Activated CD8-positive, alpha-beta T cell treated with anti-CD3 and anti-CD28 coated beads for 36 hours (primary cell): ENCODE results near the gene GUCA2B. TPM values are rescaled to one million over a fixed set of nuclear protein-coding genes. Genes with fewer than 3 reads are reported as not detected.

ENCODE experiments used
- ATAC-seq: fragments of 200-7000 bp; cut with Tn5 transposase; one replicate; pipeline ENCODE4 v1.10.0; 2021; ENCODE audit warnings: mild to moderate bottlenecking, moderate library complexity
- CTCF ChIA-PET: fragments of 350-600 bp; sonication (Branson Sonifier 250); formaldehyde crosslinking; loops from one replicate; lab custom pipeline; 2021; ENCODE audit warnings: antibody characterized with exemption; lab: Charles Lee
- POLR2A ChIA-PET: fragments of 350-600 bp; sonication (Branson Sonifier 250); formaldehyde crosslinking; loops from one replicate; lab custom pipeline; 2021; ENCODE audit warnings: antibody characterized with exemption; lab: Charles Lee
- DNase-seq: peaks from one replicate; pipeline ENCODE4 v3.0.0-alpha.2; 2020
- H3K27ac Mint-ChIP-seq: one replicate; pipeline ENCODE4 v1.8.0; 2021; ENCODE audit warnings: mild to moderate bottlenecking, mixed read lengths
- H3K27me3 Mint-ChIP-seq: one replicate; pipeline ENCODE4 v1.8.0; 2021; ENCODE audit warnings: mixed read lengths
- H3K36me3 Mint-ChIP-seq: one replicate; pipeline ENCODE4 v1.8.0; 2021; ENCODE audit warnings: low read depth, mixed read lengths
- H3K4me1 Mint-ChIP-seq: one replicate; pipeline ENCODE4 v1.8.0; 2021; ENCODE audit warnings: low read depth, mixed read lengths
- H3K4me3 Mint-ChIP-seq: one replicate; pipeline ENCODE4 v1.8.0; 2021; ENCODE audit warnings: mild to moderate bottlenecking, moderate library complexity, mixed read lengths
- H3K9me3 Mint-ChIP-seq: one replicate; pipeline ENCODE4 v1.8.0; 2021; ENCODE audit warnings: mixed read lengths
- CTCF ChIP-seq: fragments of 200-600 bp; IDR thresholded peaks from one replicate; pipeline ENCODE4 v1.8.0; 2022; ENCODE audit warnings: antibody characterized with exemption, mild to moderate bottlenecking
- intact Hi-C: fragments of 100-400 bp; cut with micrococcal nuclease; formaldehyde crosslinking; loops from one replicate; pipeline ENCODE4 v1.10.0; 2022
- total RNA-seq, 2 experiments: library from RNA; stranded (reverse); gene quantifications; one replicate each; pipeline ENCODE4 v1.2.3, GENCODE V29; 2021

The GUCA2B gene
- total RNA-seq, 2 experiments from 2014 or later: not detected

DNA sequence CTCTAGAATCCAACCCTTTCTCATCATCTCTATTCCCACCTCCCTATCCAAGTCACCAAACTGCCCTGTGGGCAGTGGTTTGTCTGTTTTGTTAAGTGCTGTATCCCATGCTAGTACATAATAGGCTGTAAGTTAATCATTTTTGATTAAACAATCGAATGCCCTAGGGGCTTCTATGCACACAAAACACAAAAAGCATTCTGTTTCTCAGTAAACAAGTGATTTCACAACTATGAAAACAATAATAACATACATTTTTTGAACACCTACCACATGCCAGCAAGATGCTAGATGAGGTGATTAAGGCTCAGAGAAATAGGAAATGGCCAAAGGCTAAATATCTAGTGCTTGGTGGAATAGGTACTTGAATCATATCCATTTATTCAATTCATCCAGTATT is 5.0 kb upstream of the GUCA2B start:
- no peak overlapping the region for H3K4me3 Mint-ChIP-seq
- ChIA-PET CTCF (interaction anchor here (1.0 to 5.1 kb wide), 3 partner anchors 10 to 39 kb away, joined by 3 to 36 read pairs (median 6); no protein-coding TSS in a partner anchor), POLR2A (interaction anchor here (1.0 kb wide), 1 partner anchor 10 kb away, joined by 3 read pairs; no protein-coding TSS in a partner anchor)
- H3K27me3 Mint-ChIP-seq: peaks cover 15% of the 10 kb centered on the region
- no peaks in the 10 kb centered on the region for H3K9me3 Mint-ChIP-seq
- intact Hi-C loops: no loop called here
- peaks cover 5% of the 10 kb centered on the region for H3K4me1 Mint-ChIP-seq
- no peaks in the 10 kb centered on the region for H3K36me3 Mint-ChIP-seq
- no peak overlapping the region for H3K27ac Mint-ChIP-seq
- ATAC-seq (no peak), DNase-seq (no peak)
- no peak for TF ChIP-seq CTCF

- H3K27ac Mint-ChIP-seq: no peak overlapping the region
- H3K27me3 Mint-ChIP-seq: peaks cover 2% of the 10 kb centered on the region
- no peak for TF ChIP-seq CTCF
- H3K4me1 Mint-ChIP-seq: no peaks in the 10 kb centered on the region
- ATAC-seq (no peak), DNase-seq (no peak)
- ChIA-PET POLR2A (interaction anchor here (0.7 kb wide), 1 partner anchor 302 kb away, joined by 3 read pairs; no protein-coding TSS in a partner anchor), CTCF (interaction anchor here (3.7 kb wide), 1 partner anchor 23 kb away, joined by 17 read pairs; no protein-coding TSS in a partner anchor)
- no peaks in the 10 kb centered on the region for H3K36me3 Mint-ChIP-seq
- intact Hi-C loops: no loop called here
- no peaks in the 10 kb centered on the region for H3K9me3 Mint-ChIP-seq
- no peak overlapping the region for H3K4me3 Mint-ChIP-seq
These were observed 2.6 kb upstream of the GUCA2B start for GRCh38 chr1:42150651-42151050.

DNA sequence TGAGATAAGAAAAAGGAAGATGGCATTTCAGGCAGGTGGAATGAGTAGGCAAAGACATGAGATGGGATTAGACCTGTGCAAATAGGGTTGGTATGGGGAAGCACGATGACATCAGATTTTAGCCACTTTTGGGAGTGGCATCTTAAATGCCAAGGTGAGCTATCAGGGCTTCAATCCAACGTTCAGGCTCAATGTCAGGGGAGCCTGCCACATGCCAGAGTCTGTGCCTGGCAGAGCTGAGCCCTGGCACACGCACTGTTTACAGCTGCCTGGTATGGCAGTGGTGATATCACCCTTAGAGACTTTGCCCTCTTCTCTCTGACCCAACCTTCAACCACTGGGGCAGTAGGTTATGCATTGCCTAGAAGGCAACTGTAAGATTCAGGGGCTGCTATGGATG is 1.1 kb upstream of the GUCA2B start:
- Mint-ChIP-seq H3K36me3 (no peaks in the 10 kb centered on the region), H3K27me3 (peaks cover 2% of the 10 kb centered on the region), H3K27ac (no peak overlapping the region), H3K9me3 (no peaks in the 10 kb centered on the region), H3K4me3 (no peak overlapping the region), H3K4me1 (no peaks in the 10 kb centered on the region)
- TF ChIP-seq CTCF: no peak
- ChIA-PET POLR2A (interaction anchor here (1.5 kb wide), 1 partner anchor 14 kb away, joined by 3 read pairs; no protein-coding TSS in a partner anchor), CTCF (interaction anchor here (3.7 kb wide), 1 partner anchor 21 kb away, joined by 17 read pairs; no protein-coding TSS in a partner anchor)
- intact Hi-C loops: no loop called here
- DNase-seq (no peak), ATAC-seq (no peak)

- CTCF ChIA-PET: interaction anchor here (1.0 kb wide), 1 partner anchor 20 kb away, joined by 3 read pairs; no protein-coding TSS in a partner anchor
- no peaks in the 10 kb centered on the region for H3K9me3 Mint-ChIP-seq
- no peak for TF ChIP-seq CTCF
- POLR2A ChIA-PET: interaction anchor here (0.5 kb wide), 1 partner anchor 328 kb away, joined by 4 read pairs; no protein-coding TSS in a partner anchor
- H3K36me3 Mint-ChIP-seq: no peaks in the 10 kb centered on the region
- no peak for ATAC-seq
- no peak for DNase-seq
- H3K4me3 Mint-ChIP-seq: no peak overlapping the region
- peaks cover 2% of the 10 kb centered on the region for H3K27me3 Mint-ChIP-seq
- intact Hi-C loops: no loop called here
- no peaks in the 10 kb centered on the region for H3K4me1 Mint-ChIP-seq
- H3K27ac Mint-ChIP-seq: no peak overlapping the region
These were observed 414 bp downstream of the GUCA2B start for GRCh38 chr1:42153624-42154023.

GRCh38 chr1:42154685-42155084 is 1.5 kb downstream of the GUCA2B start:
- Mint-ChIP-seq H3K9me3 (no peaks in the 10 kb centered on the region), H3K27me3 (peaks cover 2% of the 10 kb centered on the region), H3K27ac (no peak overlapping the region), H3K36me3 (no peaks in the 10 kb centered on the region), H3K4me3 (no peak overlapping the region), H3K4me1 (no peaks in the 10 kb centered on the region)
- ATAC-seq (no peak), DNase-seq (no peak)
- intact Hi-C loops: no loop called here
- ChIA-PET POLR2A (no interaction called here), CTCF (interaction anchor here (1.4 kb wide), 1 partner anchor 19 kb away, joined by 6 read pairs; no protein-coding TSS in a partner anchor)
- TF ChIP-seq CTCF: no peak
